ENCODE measurements around the gene PALM2AKAP2.

GRCh38 chr9:109813829-109814228 is 33.8 kb downstream of the PALM2AKAP2 start:
- TF ChIP-seq CTCF (IDR thresholded peaks at IDR 0.05) (no peak), CHD2 (IDR thresholded peaks at IDR 0.05; ENCODE audit: low read length, partially characterized antibody) (no peak), MAFK (IDR thresholded peaks at IDR 0.05; ENCODE audit: partially characterized antibody) (no peak), BHLHE40 (IDR thresholded peaks at IDR 0.05; ENCODE audit: low read depth, low read length) (no peak), CEBPB (IDR thresholded peaks at IDR 0.05) (no peak), POLR2A (IDR thresholded peaks at IDR 0.05; ENCODE audit: low read length) (no peak), MAX (IDR thresholded peaks at IDR 0.05) (no peak), ZSCAN20 (CRISPR knock-in tag; IDR thresholded peaks at IDR 0.05) (no peak), USF2 (IDR thresholded peaks at IDR 0.05) (no peak), KDM1A (IDR thresholded peaks at IDR 0.05; ENCODE audit: low read depth) (no peak), ZFP36 (IDR thresholded peaks at IDR 0.05; ENCODE audit: borderline replicate concordance, partially characterized antibody) (no peak)
